Measurements from ENCODE around the gene PNMA3. TPM values are rescaled to one million over a fixed set of nuclear protein-coding genes. Genes with fewer than 3 reads are reported as not detected.

The PNMA3 gene
- total and polyA plus RNA-seq, 2 experiments from 2014 or later = 2.5 to 8.5 TPM

- Histone ChIP-seq H3K9me2 (ENCODE audit: insufficient read depth) (no peaks in the 10 kb centered on the region), H4K20me1 (replicated peaks; ENCODE audit: insufficient read depth) (no peaks in the 10 kb centered on the region), H3K4me2 (no peak overlapping the region), H3K27me3 (ENCODE audit: insufficient read depth) (peaks cover 10% of the 10 kb centered on the region; the same call in 1 of the 2 replicates), H2AFZ (no peak overlapping the region), H3K79me2 (replicated peaks; ENCODE audit: insufficient read depth) (no peaks in the 10 kb centered on the region), H3F3A (replicated peaks; ENCODE audit: low read depth) (no peaks in the 10 kb centered on the region), H3K4me3 (no peak overlapping the region), H3K27ac (ENCODE audit: low read depth) (no peak overlapping the region), H3K36me3 (ENCODE audit: insufficient read depth) (no peaks in the 10 kb centered on the region), H3K4me1 (ENCODE audit: insufficient read depth) (peaks cover 6% of the 10 kb centered on the region; the same call in 1 of the 2 replicates)
- H3K9me3 Mint-ChIP-seq = no peaks in the 10 kb centered on the region; the same call in 1 of the 3 replicates
- DNase-seq (ENCODE audit: low spot score) (no peak), ATAC-seq (no peak)
- TF ChIP-seq CREB1 (CRISPR knock-in tag; IDR thresholded peaks at IDR 0.05; ENCODE audit: low read depth) = no peak
- TF ChIP-seq, protein P1, sequence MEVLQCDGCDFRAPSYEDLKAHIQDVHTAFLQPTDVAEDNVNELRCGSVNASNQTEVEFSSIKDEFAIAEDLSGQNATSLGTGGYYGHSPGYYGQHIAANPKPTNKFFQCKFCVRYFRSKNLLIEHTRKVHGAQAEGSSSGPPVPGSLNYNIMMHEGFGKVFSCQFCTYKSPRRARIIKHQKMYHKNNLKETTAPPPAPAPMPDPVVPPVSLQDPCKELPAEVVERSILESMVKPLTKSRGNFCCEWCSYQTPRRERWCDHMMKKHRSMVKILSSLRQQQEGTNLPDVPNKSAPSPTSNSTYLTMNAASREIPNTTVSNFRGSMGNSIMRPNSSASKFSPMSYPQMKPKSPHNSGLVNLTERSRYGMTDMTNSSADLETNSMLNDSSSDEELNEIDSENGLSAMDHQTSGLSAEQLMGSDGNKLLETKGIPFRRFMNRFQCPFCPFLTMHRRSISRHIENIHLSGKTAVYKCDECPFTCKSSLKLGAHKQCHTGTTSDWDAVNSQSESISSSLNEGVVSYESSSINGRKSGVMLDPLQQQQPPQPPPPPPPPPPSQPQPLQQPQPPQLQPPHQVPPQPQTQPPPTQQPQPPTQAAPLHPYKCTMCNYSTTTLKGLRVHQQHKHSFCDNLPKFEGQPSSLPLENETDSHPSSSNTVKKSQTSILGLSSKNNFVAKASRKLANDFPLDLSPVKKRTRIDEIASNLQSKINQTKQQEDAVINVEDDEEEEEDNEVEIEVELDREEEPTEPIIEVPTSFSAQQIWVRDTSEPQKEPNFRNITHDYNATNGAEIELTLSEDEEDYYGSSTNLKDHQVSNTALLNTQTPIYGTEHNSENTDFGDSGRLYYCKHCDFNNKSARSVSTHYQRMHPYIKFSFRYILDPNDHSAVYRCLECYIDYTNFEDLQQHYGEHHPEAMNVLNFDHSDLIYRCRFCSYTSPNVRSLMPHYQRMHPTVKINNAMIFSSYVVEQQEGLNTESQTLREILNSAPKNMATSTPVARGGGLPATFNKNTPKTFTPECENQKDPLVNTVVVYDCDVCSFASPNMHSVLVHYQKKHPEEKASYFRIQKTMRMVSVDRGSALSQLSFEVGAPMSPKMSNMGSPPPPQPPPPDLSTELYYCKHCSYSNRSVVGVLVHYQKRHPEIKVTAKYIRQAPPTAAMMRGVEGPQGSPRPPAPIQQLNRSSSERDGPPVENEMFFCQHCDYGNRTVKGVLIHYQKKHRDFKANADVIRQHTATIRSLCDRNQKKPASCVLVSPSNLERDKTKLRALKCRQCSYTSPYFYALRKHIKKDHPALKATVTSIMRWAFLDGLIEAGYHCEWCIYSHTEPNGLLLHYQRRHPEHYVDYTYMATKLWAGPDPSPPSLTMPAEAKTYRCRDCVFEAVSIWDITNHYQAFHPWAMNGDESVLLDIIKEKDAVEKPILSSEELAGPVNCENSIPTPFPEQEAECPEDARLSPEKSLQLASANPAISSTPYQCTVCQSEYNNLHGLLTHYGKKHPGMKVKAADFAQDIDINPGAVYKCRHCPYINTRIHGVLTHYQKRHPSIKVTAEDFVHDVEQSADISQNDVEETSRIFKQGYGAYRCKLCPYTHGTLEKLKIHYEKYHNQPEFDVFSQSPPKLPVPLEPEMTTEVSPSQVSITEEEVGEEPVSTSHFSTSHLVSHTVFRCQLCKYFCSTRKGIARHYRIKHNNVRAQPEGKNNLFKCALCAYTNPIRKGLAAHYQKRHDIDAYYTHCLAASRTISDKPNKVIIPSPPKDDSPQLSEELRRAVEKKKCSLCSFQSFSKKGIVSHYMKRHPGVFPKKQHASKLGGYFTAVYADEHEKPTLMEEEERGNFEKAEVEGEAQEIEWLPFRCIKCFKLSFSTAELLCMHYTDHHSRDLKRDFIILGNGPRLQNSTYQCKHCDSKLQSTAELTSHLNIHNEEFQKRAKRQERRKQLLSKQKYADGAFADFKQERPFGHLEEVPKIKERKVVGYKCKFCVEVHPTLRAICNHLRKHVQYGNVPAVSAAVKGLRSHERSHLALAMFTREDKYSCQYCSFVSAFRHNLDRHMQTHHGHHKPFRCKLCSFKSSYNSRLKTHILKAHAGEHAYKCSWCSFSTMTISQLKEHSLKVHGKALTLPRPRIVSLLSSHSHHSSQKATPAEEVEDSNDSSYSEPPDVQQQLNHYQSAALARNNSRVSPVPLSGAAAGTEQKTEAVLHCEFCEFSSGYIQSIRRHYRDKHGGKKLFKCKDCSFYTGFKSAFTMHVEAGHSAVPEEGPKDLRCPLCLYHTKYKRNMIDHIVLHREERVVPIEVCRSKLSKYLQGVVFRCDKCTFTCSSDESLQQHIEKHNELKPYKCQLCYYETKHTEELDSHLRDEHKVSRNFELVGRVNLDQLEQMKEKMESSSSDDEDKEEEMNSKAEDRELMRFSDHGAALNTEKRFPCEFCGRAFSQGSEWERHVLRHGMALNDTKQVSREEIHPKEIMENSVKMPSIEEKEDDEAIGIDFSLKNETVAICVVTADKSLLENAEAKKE (CRISPR knock-in tag; IDR thresholded peaks at IDR 0.05) = no peak
- TF ChIP-seq EZH2 (IDR thresholded peaks at IDR 0.05; ENCODE audit: low read depth, unreplicated experiment) = no peak
- TF ChIP-seq STAT1 (IDR thresholded peaks at IDR 0.05; ENCODE audit: unreplicated experiment) = no peak
- TF ChIP-seq ZNF331 (CRISPR knock-in tag; IDR thresholded peaks at IDR 0.05; ENCODE audit: low read depth) = no peak
- no peak for TF ChIP-seq EZH2phosphoT487 (IDR thresholded peaks at IDR 0.05; ENCODE audit: unreplicated experiment)
- H3K4me1 Mint-ChIP-seq = peaks cover 12% of the 10 kb centered on the region; the same call in 2 of the 3 replicates
- H3K27ac Mint-ChIP-seq = no peak overlapping the region
- no peak overlapping the region for H3K4me3 Mint-ChIP-seq
- peaks cover 13% of the 10 kb centered on the region for H3K27me3 Mint-ChIP-seq (ENCODE audit: insufficient read depth, low read depth, poor library complexity)
- peaks cover 2% of the 10 kb centered on the region; the same call in 1 of the 3 replicates for H3K36me3 Mint-ChIP-seq (ENCODE audit: low read depth)
These were observed 3.8 kb downstream of the PNMA3 start for GRCh38 chrX:153060095-153060445.

DNA sequence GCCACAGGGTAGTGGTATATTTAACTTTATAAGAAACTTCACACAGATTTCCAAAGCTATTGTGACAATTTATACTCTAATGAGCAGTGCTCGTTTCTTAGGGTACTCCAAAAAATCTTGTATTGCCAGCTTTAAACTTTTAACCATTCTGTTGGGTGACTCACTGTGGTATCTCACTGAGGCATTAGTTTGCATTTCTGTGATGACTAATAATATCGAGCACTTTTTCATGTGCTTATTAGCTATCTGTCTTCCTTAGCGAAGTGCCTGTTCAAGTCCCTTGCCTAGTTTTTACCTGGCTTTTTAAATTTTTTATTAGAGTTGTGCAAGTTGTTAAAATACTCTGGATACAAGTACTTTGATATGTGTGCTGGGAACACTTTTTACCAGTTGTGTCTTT lies 5.5 kb downstream of the PNMA3 start:
- Mint-ChIP-seq H3K9me3 (no peaks in the 10 kb centered on the region; the same call in 1 of the 3 replicates), H3K4me3 (no peak overlapping the region), H3K27me3 (ENCODE audit: insufficient read depth, low read depth, poor library complexity) (peaks cover 13% of the 10 kb centered on the region), H3K36me3 (ENCODE audit: low read depth) (peaks cover 2% of the 10 kb centered on the region; the same call in 1 of the 3 replicates), H3K27ac (no peak overlapping the region), H3K4me1 (peaks cover 12% of the 10 kb centered on the region; the same call in 2 of the 3 replicates)
- Histone ChIP-seq H3K79me2 (replicated peaks; ENCODE audit: insufficient read depth) (no peaks in the 10 kb centered on the region), H3K4me2 (no peak overlapping the region), H3K36me3 (ENCODE audit: insufficient read depth) (no peaks in the 10 kb centered on the region), H3K9me2 (ENCODE audit: insufficient read depth) (no peaks in the 10 kb centered on the region), H3K27ac (ENCODE audit: low read depth) (no peak overlapping the region), H4K20me1 (replicated peaks; ENCODE audit: insufficient read depth) (no peaks in the 10 kb centered on the region), H3F3A (replicated peaks; ENCODE audit: low read depth) (no peaks in the 10 kb centered on the region), H3K4me3 (no peak overlapping the region), H3K27me3 (ENCODE audit: insufficient read depth) (peaks cover 3% of the 10 kb centered on the region; the same call in 1 of the 2 replicates), H3K4me1 (ENCODE audit: insufficient read depth) (peaks cover 6% of the 10 kb centered on the region; the same call in 1 of the 2 replicates), H2AFZ (no peak overlapping the region)
- ATAC-seq = no peak
- no peak for DNase-seq (ENCODE audit: low spot score)
- no peak for TF ChIP-seq REST (IDR thresholded peaks at IDR 0.05; ENCODE audit: unreplicated experiment)
- no peak for TF ChIP-seq ZNF114 (CRISPR knock-in tag; IDR thresholded peaks at IDR 0.05)

All from GM23338 (cell line).